ENCODE results near the gene BCL11A. TPM values are rescaled to one million over a fixed set of nuclear protein-coding genes. Genes with fewer than 3 reads are reported as not detected.

BCL11A gene
- total RNA-seq, 1 donor from 2014 or later, result 30.9 TPM

- DNase-seq, result no peak
Measured at GRCh38 chr2:60505240-60505879, 48.1 kb downstream of the BCL11A start.

GRCh38 chr2:60504049-60504448 is 49.4 kb downstream of the BCL11A start:
- DNase-seq, result no peak

GRCh38 chr2:60502144-60502543 is 51.3 kb downstream of the BCL11A start:
- DNase-seq, result no peak

GRCh38 chr2:60500861-60501260 is 52.6 kb downstream of the BCL11A start:
- DNase-seq, result no peak

GRCh38 chr2:60499651-60500265 is 53.7 kb downstream of the BCL11A start:
- no peak for DNase-seq

GRCh38 chr2:60498816-60499429 is 54.5 kb downstream of the BCL11A start:
- DNase-seq, result no peak

- no peak for DNase-seq
Measured at GRCh38 chr2:60498127-60498815, 55.2 kb downstream of the BCL11A start.

GRCh38 chr2:60497500-60497899 is 56.0 kb downstream of the BCL11A start:
- DNase-seq, result no peak

GRCh38 chr2:60496956-60497355 is 56.5 kb downstream of the BCL11A start:
- DNase-seq, result no peak

GRCh38 chr2:60496475-60496874 is 57.0 kb downstream of the BCL11A start:
- DNase-seq, result no peak

GRCh38 chr2:60495041-60495625 is 58.3 kb downstream of the BCL11A start:
- no peak for DNase-seq

GRCh38 chr2:60493804-60494387 is 59.6 kb downstream of the BCL11A start:
- DNase-seq, result no peak

GRCh38 chr2:60492548-60492947 is 60.9 kb downstream of the BCL11A start:
- no peak for DNase-seq

GRCh38 chr2:60490848-60491247 is 62.6 kb downstream of the BCL11A start:
- DNase-seq, result no peak

- DNase-seq, result no peak
Measured at GRCh38 chr2:60490441-60490840, 63.0 kb downstream of the BCL11A start.

GRCh38 chr2:60489289-60489688 is 64.2 kb downstream of the BCL11A start:
- no peak for DNase-seq

- no peak for DNase-seq
Measured at GRCh38 chr2:60488291-60488690, 65.2 kb downstream of the BCL11A start.

GRCh38 chr2:60487174-60487573 is 66.3 kb downstream of the BCL11A start:
- DNase-seq, result no peak

GRCh38 chr2:60486551-60486950 is 66.9 kb downstream of the BCL11A start:
- DNase-seq, result no peak

GRCh38 chr2:60486067-60486466 is 67.4 kb downstream of the BCL11A start:
- no peak for DNase-seq

GRCh38 chr2:60485550-60485949 is 67.9 kb downstream of the BCL11A start:
- no peak for DNase-seq

GRCh38 chr2:60485055-60485454 is 68.4 kb downstream of the BCL11A start:
- no peak for DNase-seq

Data from skin of body (tissue), 2 donors.